Progenitor cell of endocrine pancreas (in vitro differentiated cells): ENCODE measurements around the gene SERTAD2. TPM values are rescaled to one million over a fixed set of nuclear protein-coding genes. Genes with fewer than 3 reads are reported as not detected.

Source experiments
- DNase-seq: peaks from one replicate; pipeline ENCODE4 v3.0.0; 2021; ENCODE audit warnings: low spot score; ENCODE audit not compliant: unreplicated experiment
- H3K27ac Mint-ChIP-seq: 2 replicates; pipeline ENCODE4 v1.8.0; 2021; ENCODE audit warnings: mild to moderate bottlenecking, moderate library complexity, mixed read lengths
- H3K27me3 Mint-ChIP-seq: 2 replicates; pipeline ENCODE4 v1.8.0; 2021; ENCODE audit warnings: mixed read lengths
- H3K36me3 Mint-ChIP-seq: 2 replicates; pipeline ENCODE4 v1.8.0; 2022; ENCODE audit warnings: mixed read lengths; ENCODE audit not compliant: insufficient read depth
- H3K4me1 Mint-ChIP-seq: 2 replicates; pipeline ENCODE4 v1.8.0; 2021; ENCODE audit warnings: low read depth, mixed read lengths
- H3K4me3 Mint-ChIP-seq: 2 replicates; pipeline ENCODE4 v1.8.0; 2021; ENCODE audit warnings: low read depth, mild to moderate bottlenecking, moderate library complexity, mixed read lengths
- H3K9me3 Mint-ChIP-seq: 2 replicates; pipeline ENCODE4 v1.8.0; 2021; ENCODE audit warnings: low read depth, mixed read lengths
- total RNA-seq: library from RNA; stranded (reverse); gene quantifications from 2 replicates; pipeline ENCODE4 v1.2.1, GENCODE V29; 2021
- TF ChIP-seq, protein P1 (sequence below): fragments of 200-600 bp; sonication (generic); IDR thresholded peaks from one replicate; pipeline ENCODE4 v1.5.0; 2021; ENCODE audit warnings: antibody characterized with exemption, mild to moderate bottlenecking; ENCODE audit not compliant: unreplicated experiment

The SERTAD2 gene
- total RNA-seq, 1 donor from 2014 or later, result 19.0 TPM

- no peak overlapping the region for H3K27ac Mint-ChIP-seq
- no peaks in the 10 kb centered on the region for H3K9me3 Mint-ChIP-seq
- H3K4me3 Mint-ChIP-seq, result no peak overlapping the region
- no peaks in the 10 kb centered on the region for H3K27me3 Mint-ChIP-seq
- TF ChIP-seq, protein P1, sequence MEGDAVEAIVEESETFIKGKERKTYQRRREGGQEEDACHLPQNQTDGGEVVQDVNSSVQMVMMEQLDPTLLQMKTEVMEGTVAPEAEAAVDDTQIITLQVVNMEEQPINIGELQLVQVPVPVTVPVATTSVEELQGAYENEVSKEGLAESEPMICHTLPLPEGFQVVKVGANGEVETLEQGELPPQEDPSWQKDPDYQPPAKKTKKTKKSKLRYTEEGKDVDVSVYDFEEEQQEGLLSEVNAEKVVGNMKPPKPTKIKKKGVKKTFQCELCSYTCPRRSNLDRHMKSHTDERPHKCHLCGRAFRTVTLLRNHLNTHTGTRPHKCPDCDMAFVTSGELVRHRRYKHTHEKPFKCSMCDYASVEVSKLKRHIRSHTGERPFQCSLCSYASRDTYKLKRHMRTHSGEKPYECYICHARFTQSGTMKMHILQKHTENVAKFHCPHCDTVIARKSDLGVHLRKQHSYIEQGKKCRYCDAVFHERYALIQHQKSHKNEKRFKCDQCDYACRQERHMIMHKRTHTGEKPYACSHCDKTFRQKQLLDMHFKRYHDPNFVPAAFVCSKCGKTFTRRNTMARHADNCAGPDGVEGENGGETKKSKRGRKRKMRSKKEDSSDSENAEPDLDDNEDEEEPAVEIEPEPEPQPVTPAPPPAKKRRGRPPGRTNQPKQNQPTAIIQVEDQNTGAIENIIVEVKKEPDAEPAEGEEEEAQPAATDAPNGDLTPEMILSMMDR, result no peak
- H3K36me3 Mint-ChIP-seq, result no peaks in the 10 kb centered on the region
- H3K4me1 Mint-ChIP-seq, result peaks cover 17% of the 10 kb centered on the region
- no peak for DNase-seq
Measured at GRCh38 chr2:64669288-64669687, 15.6 kb upstream of the SERTAD2 start.

DNA sequence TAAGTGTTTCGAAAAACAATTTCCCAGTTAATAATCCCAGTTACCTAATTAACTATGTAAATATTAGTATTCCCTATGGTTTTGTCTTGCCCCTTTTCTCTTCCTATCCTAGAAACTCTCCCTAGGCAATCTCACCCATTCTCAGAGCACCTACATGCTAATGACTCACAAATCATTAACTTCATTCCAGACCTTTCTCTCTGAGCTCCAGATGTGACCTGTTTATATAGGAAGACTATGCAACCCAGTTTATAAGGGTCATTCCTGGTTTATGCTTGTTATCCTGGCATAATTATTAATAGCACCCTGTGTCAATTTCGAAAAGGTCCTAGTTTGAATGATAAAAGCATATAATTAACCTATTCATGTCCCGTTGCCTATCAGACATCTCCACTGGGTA is 14.8 kb upstream of the SERTAD2 start:
- no peak for DNase-seq
- H3K9me3 Mint-ChIP-seq, result no peaks in the 10 kb centered on the region
- peaks cover 17% of the 10 kb centered on the region for H3K4me1 Mint-ChIP-seq
- no peak overlapping the region for H3K4me3 Mint-ChIP-seq
- no peaks in the 10 kb centered on the region for H3K36me3 Mint-ChIP-seq
- no peaks in the 10 kb centered on the region for H3K27me3 Mint-ChIP-seq
- H3K27ac Mint-ChIP-seq, result no peak overlapping the region
- TF ChIP-seq, protein P1, result no peak

DNA sequence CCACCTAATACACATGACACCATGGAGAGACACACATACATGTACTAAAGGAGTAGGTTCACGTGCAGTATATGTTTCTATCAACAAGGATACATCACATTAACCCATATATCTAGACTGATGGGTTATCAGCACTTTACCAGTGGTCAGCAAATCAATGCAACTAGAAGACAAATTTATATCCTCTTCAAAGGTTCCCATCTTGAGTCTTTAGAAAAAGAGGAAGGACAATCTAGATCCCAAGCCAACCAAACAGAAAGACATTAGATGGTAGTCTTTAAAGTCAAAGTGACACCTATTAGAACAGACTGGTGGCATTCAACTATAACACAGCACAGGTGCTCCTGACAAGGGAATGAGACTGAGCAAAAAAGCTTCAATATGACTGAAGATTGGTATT is 13.8 kb upstream of the SERTAD2 start:
- Mint-ChIP-seq H3K27ac (peak overlapping the region; percentile 18), H3K36me3 (no peaks in the 10 kb centered on the region), H3K9me3 (no peaks in the 10 kb centered on the region), H3K4me3 (no peak overlapping the region), H3K27me3 (no peaks in the 10 kb centered on the region), H3K4me1 (peaks cover 11% of the 10 kb centered on the region)
- DNase-seq, result no peak
- TF ChIP-seq, protein P1, result no peak

- no peaks in the 10 kb centered on the region for H3K9me3 Mint-ChIP-seq
- TF ChIP-seq, protein P1, result no peak
- no peaks in the 10 kb centered on the region for H3K27me3 Mint-ChIP-seq
- H3K4me1 Mint-ChIP-seq, result peaks cover 10% of the 10 kb centered on the region
- DNase-seq, result no peak
- no peaks in the 10 kb centered on the region for H3K36me3 Mint-ChIP-seq
- H3K4me3 Mint-ChIP-seq, result no peak overlapping the region
- peak overlapping the region; percentile 18 for H3K27ac Mint-ChIP-seq
Measured at GRCh38 chr2:64666810-64667438, 13.2 kb upstream of the SERTAD2 start.

DNA sequence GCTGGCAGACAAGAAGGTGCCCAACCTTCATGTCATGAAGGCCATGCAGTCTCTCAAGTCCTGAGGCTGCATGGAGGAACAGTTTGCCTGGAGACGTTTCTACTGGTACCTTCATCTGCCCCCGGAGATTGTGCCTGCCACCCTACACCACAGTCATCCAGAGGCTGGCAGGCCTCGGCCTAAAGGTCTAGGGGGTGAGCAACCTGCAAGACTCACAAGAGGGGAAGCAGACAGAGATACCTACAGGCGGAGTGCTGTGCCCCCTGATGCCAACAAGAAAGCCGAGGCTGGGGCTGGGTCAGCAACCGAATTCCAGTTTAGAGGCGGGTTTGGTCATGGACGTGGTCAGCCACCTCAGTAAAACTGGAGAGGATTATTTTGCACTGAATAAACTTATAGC is 12.0 kb upstream of the SERTAD2 start:
- Mint-ChIP-seq H3K36me3 (no peaks in the 10 kb centered on the region), H3K9me3 (no peaks in the 10 kb centered on the region), H3K4me1 (peaks cover 10% of the 10 kb centered on the region), H3K27me3 (no peaks in the 10 kb centered on the region), H3K4me3 (no peak overlapping the region), H3K27ac (no peak overlapping the region)
- no peak for DNase-seq
- TF ChIP-seq, protein P1, result no peak
